HepG2 (cell line): ENCODE data around the gene CENPP. TPM values are rescaled to one million over a fixed set of nuclear protein-coding genes. Genes with fewer than 3 reads are reported as not detected.

Experiments
- ATAC-seq: fragments of 200-7000 bp; cut with Tn5 transposase; 3 replicates; pipeline ENCODE4 v1.9.1; 2020; ENCODE audit warnings: mild to moderate bottlenecking, moderate library complexity
- BruUV-seq: library from RNA; stranded (reverse); fragments of 400-500 nt; replicated peaks from 2 replicates; lab custom pipeline; 2021; lab: Mats Ljungman, UMichigan
- CTCF ChIA-PET: fragments of 300-600 bp; formaldehyde crosslinking; extraction: SDS; loops from one replicate; lab custom pipeline; 2021; ENCODE audit warnings: low total read pairs, inconsistent platforms, low intra/inter-chr PET ratio; lab: Yijun Ruan, JAX
- POLR2A ChIA-PET: fragments of 350-600 bp; sonication (Branson Sonifier 250); formaldehyde crosslinking; loops from one replicate; lab custom pipeline; 2020; ENCODE audit warnings: antibody characterized with exemption, inconsistent platforms; lab: Yijun Ruan, JAX
- DNase-seq: peaks from one replicate; pipeline ENCODE4 v3.0.0-alpha.2; 2015; ENCODE audit warnings: low spot score
- FAIRE-seq: peaks from 3 replicates; lab custom pipeline; 2011; peaks lifted over from hg19 to GRCh38; lab: Jason Lieb, UNC
- H2AFZ ChIP-seq: one replicate; pipeline ENCODE4 v1.6.1; 2011; ENCODE audit warnings: low read length, inconsistent platforms
- H3K27ac ChIP-seq: fragments of 300-600 bp; 3 replicates; pipeline ENCODE4 v1.8.0; 2011; ENCODE audit warnings: mixed run types, mild to moderate bottlenecking, mixed read lengths, low read length, inconsistent platforms; ENCODE audit not compliant: insufficient read depth; ENCODE audit errors: extremely low read length
- H3K27me3 ChIP-seq, 2 experiments: fragments of 200-600 bp in 1 of 2; 2 replicates in 1 of 2; 3 replicates in 1 of 2; pipeline versions ENCODE4 v1.6.0 to v1.8.0; 2011; ENCODE audit warnings: low read length in 2 of 2, mild to moderate bottlenecking in 2 of 2, moderate library complexity in 2 of 2, inconsistent platforms in 1 of 2; ENCODE audit not compliant: insufficient read depth in 2 of 2, control insufficient read depth in 1 of 2
- H3K36me3 ChIP-seq, 2 experiments: fragments of 200-600 bp in 1 of 2; replicated peaks in 1 of 2; 2 replicates in 1 of 2; 3 replicates in 1 of 2; pipeline versions ENCODE4 v1.5.1 to v1.8.0; 2011; ENCODE audit warnings: low read length in 2 of 2, inconsistent platforms in 1 of 2; ENCODE audit not compliant: insufficient read depth in 2 of 2, control insufficient read depth in 1 of 2
- H3K4me1 ChIP-seq: 2 replicates; pipeline ENCODE4 v1.5.1; 2012; ENCODE audit warnings: low read length, inconsistent platforms; ENCODE audit not compliant: insufficient read depth
- H3K4me2 ChIP-seq: 2 replicates; pipeline ENCODE4 v1.6.0; 2011; ENCODE audit warnings: low read depth, low read length, inconsistent platforms
- H3K4me3 ChIP-seq, 3 experiments: fragments of 200-600 bp in 1 of 3; sonication (generic), shearing (Covaris generic) in 1 of 3; replicated peaks in 1 of 3; 2 replicates each; pipeline ENCODE4 v1.5.1; 2011 to 2016; ENCODE audit warnings: low read length in 3 of 3, inconsistent platforms in 2 of 3, low read depth in 2 of 3, mild to moderate bottlenecking in 2 of 3, control low read depth in 1 of 3, mixed read lengths in 1 of 3; ENCODE audit not compliant: insufficient read depth in 1 of 3
- H3K79me2 ChIP-seq: one replicate; pipeline ENCODE4 v1.6.1; 2011; ENCODE audit warnings: low read length, inconsistent platforms; ENCODE audit not compliant: insufficient read depth
- H3K9ac ChIP-seq: 2 replicates; pipeline ENCODE4 v1.6.0; 2011; ENCODE audit warnings: mild to moderate bottlenecking, low read depth, low read length, inconsistent platforms; ENCODE audit not compliant: insufficient read depth
- H3K9me3 ChIP-seq: 2 replicates; pipeline ENCODE4 v1.5.1; 2012; ENCODE audit warnings: mild to moderate bottlenecking, low read length
- H4K20me1 ChIP-seq: 2 replicates; pipeline ENCODE4 v1.6.0; 2011; ENCODE audit warnings: inconsistent platforms, mild to moderate bottlenecking, low read length, moderate library complexity; ENCODE audit not compliant: insufficient read depth
- CENPBD1 ChIP-seq: sonication (generic); formaldehyde crosslinking; IDR thresholded peaks from 2 replicates; pipeline ENCODE4 v1.8.0; 2022; ENCODE audit warnings: missing genetic modification reagents, low read depth, mild to moderate bottlenecking, borderline replicate concordance
- FOXK1 ChIP-seq: sonication (generic); formaldehyde crosslinking; IDR thresholded peaks from 2 replicates; pipeline ENCODE4 v1.4.0; 2020; ENCODE audit warnings: low read depth, missing genetic modification reagents, borderline replicate concordance
- HDAC6 ChIP-seq: fragments of 200-600 bp; sonication (generic); IDR thresholded peaks from 2 replicates; pipeline ENCODE4 v1.7.0; 2017; ENCODE audit warnings: mild to moderate bottlenecking, antibody characterized with exemption, low read length, low read depth
- KDM3A ChIP-seq: IDR thresholded peaks from 2 replicates; pipeline ENCODE4 v1.6.1; 2018; ENCODE audit warnings: low read depth, missing compliant biosample characterization
- MAX ChIP-seq: IDR thresholded peaks from 2 replicates; pipeline ENCODE4 v1.6.1; 2012; ENCODE audit warnings: inconsistent platforms
- MTERF4 ChIP-seq: sonication (generic); formaldehyde crosslinking; IDR thresholded peaks from 2 replicates; pipeline ENCODE4 v1.8.0; 2023; ENCODE audit warnings: mild to moderate bottlenecking, missing genetic modification reagents
- PCBP1 ChIP-seq: fragments of 200-400 bp; formaldehyde crosslinking; IDR thresholded peaks from 2 replicates; pipeline ENCODE4 v1.6.1; 2017; ENCODE audit warnings: mild to moderate bottlenecking, low read depth, low read length, borderline replicate concordance
- STAG1 ChIP-seq: sonication (generic); formaldehyde crosslinking; IDR thresholded peaks from 2 replicates; pipeline ENCODE4 v1.4.0; 2020; ENCODE audit warnings: missing genetic modification reagents
- XBP1 ChIP-seq: sonication (generic); formaldehyde crosslinking; IDR thresholded peaks from 2 replicates; pipeline ENCODE4 v1.5.0; 2020; ENCODE audit warnings: missing genetic modification reagents
- ZNF33B ChIP-seq: sonication (generic); formaldehyde crosslinking; IDR thresholded peaks from 2 replicates; pipeline ENCODE4 v1.5.1; 2020; ENCODE audit warnings: mild to moderate bottlenecking, missing genetic modification reagents
- ZNF44 ChIP-seq: sonication (generic); formaldehyde crosslinking; IDR thresholded peaks from 2 replicates; pipeline ENCODE4 v1.5.1; 2020; ENCODE audit warnings: mild to moderate bottlenecking, missing genetic modification reagents
- ZNF558 ChIP-seq: sonication (generic); formaldehyde crosslinking; IDR thresholded peaks from 2 replicates; pipeline ENCODE4 v1.9.0; 2022; ENCODE audit warnings: mild to moderate bottlenecking, missing genetic modification reagents, borderline replicate concordance
- ZNF616 ChIP-seq: sonication (generic); formaldehyde crosslinking; IDR thresholded peaks from 2 replicates; pipeline ENCODE4 v1.5.0; 2020; ENCODE audit warnings: low read depth, mild to moderate bottlenecking, missing genetic modification reagents
- WGBS: methylation state at CpG from one replicate; pipeline ENCODE4 v1.1.6; 2017; ENCODE audit warnings: low lambda C conversion rate; 5-methylcytosine and 5-hydroxymethylcytosine counted together
- in situ Hi-C: cut with HindIII; loops from 2 replicates; pipeline ENCODE4 v1.10.0; 2017; ENCODE audit warnings: low pct_unique_long_range_greater_than_20kb; ENCODE audit not compliant: extremely low pct_ligation_motif_present
- intact Hi-C: fragments of 100-400 bp; cut with micrococcal nuclease; formaldehyde crosslinking; loops from one replicate; pipeline ENCODE4 v1.10.0; 2022; ENCODE audit not compliant: unreplicated experiment
- polyA plus RNA-seq, 8 experiments: library from polyadenylated mRNA; depleted of rRNA in 3 of 8; stranded (reverse) in 7 of 8; unstranded in 1 of 8; fragments of >200 nt; fragmentation: Illumina TruSeq in 4 of 8; extraction: Trizol in 4 of 8; gene quantifications; 2 replicates each; pipeline versions ENCODE4 v1.2.1 to v1.2.3, GENCODE V29; 2011 to 2016; ENCODE audit warnings: low read depth in 4 of 8, missing spikeins in 1 of 8, mixed read lengths in 1 of 8; ENCODE audit not compliant: insufficient read depth in 1 of 8
- total RNA-seq, 5 experiments: library from RNA; depleted of rRNA; stranded (reverse); fragments of >200 nt; fragmentation: Illumina TruSeq; extraction: Trizol; gene quantifications; 2 replicates each; pipeline ENCODE4 v1.2.3, GENCODE V29; 2016; ENCODE audit warnings: low read depth in 1 of 5
- TF ChIP-seq, protein P1 (sequence below): sonication (generic); formaldehyde crosslinking; IDR thresholded peaks from 2 replicates; pipeline ENCODE4 v1.5.0; 2020; ENCODE audit warnings: mild to moderate bottlenecking, missing genetic modification reagents, moderate library complexity

The CENPP gene
- total and polyA plus RNA-seq, 2 of the 13 experiments (the other 11 are each of a cell fraction or from before 2014, with no cell fraction given): 2.0 to 11.4 TPM

GRCh38 chr9:92648474-92648971, 322.8 kb downstream of the CENPP start (continued):
- TF ChIP-seq PCBP1: no peak

DNA sequence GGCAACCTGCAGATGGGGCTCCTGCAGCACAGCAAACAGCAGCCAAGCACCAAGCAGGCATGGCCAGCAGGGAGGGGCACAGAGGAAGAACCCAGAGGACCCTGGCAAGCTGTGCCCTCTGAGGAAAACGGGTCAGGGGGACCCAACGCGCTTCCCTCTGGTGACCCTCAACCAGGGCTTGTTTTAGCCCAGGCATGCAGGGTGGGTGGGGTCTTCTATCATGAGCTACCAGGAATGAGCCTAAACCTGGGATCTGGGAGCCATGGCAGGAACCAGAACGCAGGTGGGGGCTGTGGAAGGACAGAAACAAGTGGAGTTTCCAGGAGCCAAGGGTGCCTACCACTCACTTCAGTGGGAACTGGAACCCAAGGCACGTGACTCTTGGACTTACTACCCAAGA, 323.3 kb downstream of the CENPP start:
- WGBS: 91% methylated on average over 5 of the region's 5 CpGs
- H4K20me1 ChIP-seq: no peaks in the 10 kb centered on the region
- ChIA-PET POLR2A (no interaction called here), CTCF (no interaction called here)
- in situ Hi-C loops: no loop called here
- peaks cover 2% of the 10 kb centered on the region for H3K79me2 ChIP-seq
- TF ChIP-seq, protein P1, sequence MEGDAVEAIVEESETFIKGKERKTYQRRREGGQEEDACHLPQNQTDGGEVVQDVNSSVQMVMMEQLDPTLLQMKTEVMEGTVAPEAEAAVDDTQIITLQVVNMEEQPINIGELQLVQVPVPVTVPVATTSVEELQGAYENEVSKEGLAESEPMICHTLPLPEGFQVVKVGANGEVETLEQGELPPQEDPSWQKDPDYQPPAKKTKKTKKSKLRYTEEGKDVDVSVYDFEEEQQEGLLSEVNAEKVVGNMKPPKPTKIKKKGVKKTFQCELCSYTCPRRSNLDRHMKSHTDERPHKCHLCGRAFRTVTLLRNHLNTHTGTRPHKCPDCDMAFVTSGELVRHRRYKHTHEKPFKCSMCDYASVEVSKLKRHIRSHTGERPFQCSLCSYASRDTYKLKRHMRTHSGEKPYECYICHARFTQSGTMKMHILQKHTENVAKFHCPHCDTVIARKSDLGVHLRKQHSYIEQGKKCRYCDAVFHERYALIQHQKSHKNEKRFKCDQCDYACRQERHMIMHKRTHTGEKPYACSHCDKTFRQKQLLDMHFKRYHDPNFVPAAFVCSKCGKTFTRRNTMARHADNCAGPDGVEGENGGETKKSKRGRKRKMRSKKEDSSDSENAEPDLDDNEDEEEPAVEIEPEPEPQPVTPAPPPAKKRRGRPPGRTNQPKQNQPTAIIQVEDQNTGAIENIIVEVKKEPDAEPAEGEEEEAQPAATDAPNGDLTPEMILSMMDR (CRISPR knock-in tag): 0 out of 2 replicates have a peak, but pooled peaks have one; percentile 18
- no peak for TF ChIP-seq KDM3A (CRISPR knock-in tag)
- TF ChIP-seq STAG1: peak; percentile 9; the same call in 1 of the 2 replicates
- H3K4me3 ChIP-seq: no peak overlapping the region
- BruUV-seq: no TSS peak
- no peak overlapping the region for H2AFZ ChIP-seq
- H3K9ac ChIP-seq: no peak overlapping the region
- H3K27ac ChIP-seq: no peak overlapping the region
- no peaks in the 10 kb centered on the region for H3K27me3 ChIP-seq
- intact Hi-C loops: no loop called here
- no peak overlapping the region for H3K4me2 ChIP-seq
- FAIRE-seq: no peak
- no peak for DNase-seq
- peaks cover 11 to 59% of the 10 kb centered on the region in 2 experiments for H3K36me3 ChIP-seq
- H3K4me1 ChIP-seq: 0 out of 2 replicates have a peak, but pooled peaks cover 7% of the 10 kb centered on the region
- no peak; the same call in 2 of the 3 replicates for ATAC-seq
- H3K9me3 ChIP-seq: no peaks in the 10 kb centered on the region

GRCh38 chr9:92650296-92650695, 324.5 kb downstream of the CENPP start:
- over 99% methylated on average over 6 of the region's 6 CpGs for WGBS
- TF ChIP-seq ZNF616 (CRISPR knock-in tag) (no peak), MAX (no peak), ZNF558 (CRISPR knock-in tag) (no peak), MTERF4 (no peak), CENPBD1 (CRISPR knock-in tag) (no peak), HDAC6 (no peak), ZNF44 (no peak), XBP1 (CRISPR knock-in tag) (no peak), ZNF33B (no peak), FOXK1 (CRISPR knock-in tag) (no peak)

More at GRCh38 chr9:92650296-92650695, 324.5 kb downstream of the CENPP start:
- BruUV-seq: no TSS peak
- Histone ChIP-seq H4K20me1 (no peaks in the 10 kb centered on the region), H3K27ac (no peak overlapping the region), H3K27me3 (no peaks in the 10 kb centered on the region), H3K9ac (no peak overlapping the region), H3K79me2 (peaks cover 2% of the 10 kb centered on the region), H3K9me3 (no peaks in the 10 kb centered on the region), H3K4me3 (no peak overlapping the region), H2AFZ (no peak overlapping the region), H3K36me3 (peaks cover 10 to 56% of the 10 kb centered on the region in 2 experiments), H3K4me2 (no peak overlapping the region), H3K4me1 (0 out of 2 replicates have a peak, but pooled peaks cover 7% of the 10 kb centered on the region)
- intact Hi-C loops: no loop called here
- in situ Hi-C loops: no loop called here
- ChIA-PET CTCF (no interaction called here), POLR2A (interaction anchor here (1.1 kb wide), 1 partner anchor 20 kb away, joined by 4 read pairs; the partner anchor contains the start of gene IPPK)
- ATAC-seq (no peak), DNase-seq (no peak), FAIRE-seq (no peak)
